GM19099 (cell line): Measurements from ENCODE around the gene RNF11.

ENCODE experiments used
- POLR2A ChIP-seq: IDR thresholded peaks from 3 replicates; pipeline ENCODE4 v1.6.1; 2011; ENCODE audit warnings: low read depth; ENCODE audit not compliant: insufficient read length; ENCODE audit errors: extremely low read depth

Gene RNF11

DNA sequence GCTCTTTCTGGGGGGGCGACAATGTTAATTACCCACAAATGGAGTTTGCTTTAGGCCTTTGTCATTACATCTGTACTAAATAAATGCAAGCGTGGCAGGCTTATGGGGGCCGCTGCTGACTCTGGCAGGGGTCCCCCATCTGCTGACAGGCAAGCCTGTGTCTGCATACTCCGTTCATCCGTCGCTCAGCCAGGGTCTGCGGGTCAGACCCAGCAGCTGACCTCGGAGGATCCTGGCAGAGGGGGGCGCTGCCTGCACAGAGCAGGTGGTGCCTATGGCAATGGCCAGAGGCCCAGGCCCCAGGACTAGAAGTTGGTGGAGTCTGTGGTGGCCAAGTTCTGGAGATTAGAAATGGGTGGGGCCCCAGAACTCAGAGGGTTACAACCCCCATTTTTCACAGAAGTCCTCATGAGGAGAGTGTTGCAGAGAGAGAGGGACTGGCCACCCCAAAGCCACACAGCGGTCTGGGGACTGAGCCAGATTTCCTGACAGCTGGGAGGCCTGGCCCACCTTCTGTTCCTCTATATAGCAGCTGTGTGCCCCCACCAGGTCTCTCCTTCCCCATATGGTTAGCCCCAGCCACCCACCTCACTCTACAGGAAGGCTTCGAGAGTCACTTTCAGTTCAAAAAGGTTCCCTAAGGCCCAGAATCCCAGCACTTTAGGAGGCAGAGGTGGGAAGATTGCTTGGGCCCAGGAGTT is 63.3 kb downstream of the RNF11 start:
- TF ChIP-seq POLR2A, result no peak

DNA sequence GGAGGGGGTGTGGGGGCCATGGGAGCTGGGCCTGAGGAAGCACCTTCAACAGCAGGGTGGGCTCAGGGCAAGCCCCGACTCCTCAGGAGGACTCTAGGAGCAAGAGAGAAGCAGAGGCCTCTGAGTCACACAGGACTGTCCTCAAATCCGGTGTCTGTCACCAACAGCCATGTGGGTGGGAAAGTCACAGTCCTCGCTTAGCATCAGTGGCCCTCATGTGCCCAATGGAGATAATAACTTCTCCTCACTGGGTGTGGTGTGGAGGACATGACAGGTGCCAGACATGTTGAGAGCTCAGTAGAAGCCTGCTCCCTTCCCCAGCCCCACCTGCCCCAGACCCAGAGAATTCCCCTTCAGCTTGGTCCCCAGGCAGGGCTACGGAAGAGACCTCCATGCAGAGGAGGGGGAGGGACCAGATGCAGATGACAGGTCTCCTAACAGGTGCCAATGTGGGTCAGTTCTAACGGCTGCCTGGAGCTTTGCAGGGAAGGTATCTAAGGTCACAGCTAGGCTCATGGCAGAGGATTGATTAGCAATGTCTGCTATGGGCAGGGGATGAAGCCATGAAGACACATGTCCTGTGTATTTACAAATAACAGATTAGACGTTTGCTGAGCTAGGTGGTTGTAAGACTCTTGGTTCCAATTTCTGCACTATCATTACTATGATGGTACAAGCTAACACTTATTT is 64.1 kb downstream of the RNF11 start:
- no peak for TF ChIP-seq POLR2A

DNA sequence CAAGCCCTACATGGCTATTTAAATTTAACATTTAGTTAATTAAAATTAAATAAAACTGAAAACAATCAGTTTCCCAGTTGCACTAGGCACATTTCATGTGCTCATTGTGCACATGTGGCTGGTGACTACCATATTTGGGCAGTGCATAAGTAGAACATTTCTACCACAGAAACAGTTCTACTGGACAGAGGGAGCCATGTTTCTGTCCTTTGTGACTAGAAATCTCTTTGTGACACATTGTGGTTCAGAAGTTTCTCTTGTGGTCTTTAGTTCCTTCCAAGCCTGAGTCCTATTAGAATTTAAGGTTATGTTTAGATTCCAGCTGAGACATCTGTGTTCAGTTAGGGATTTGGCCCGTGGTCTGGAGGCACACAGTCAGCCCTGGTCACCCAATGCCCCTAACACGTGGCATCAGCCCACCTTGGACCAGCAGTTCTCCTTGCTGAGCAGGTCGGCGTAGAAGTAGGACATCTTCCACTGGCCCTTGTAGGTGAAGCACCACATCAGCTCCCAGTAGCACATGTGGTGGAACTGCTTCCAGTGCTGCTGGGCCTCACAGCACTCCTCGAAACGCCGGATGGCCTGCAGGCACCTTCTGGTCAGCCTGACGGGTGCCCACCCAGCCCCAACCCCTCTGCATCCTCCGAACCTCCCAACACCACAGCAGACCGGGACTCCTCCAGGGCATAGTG is 65.2 kb downstream of the RNF11 start:
- TF ChIP-seq POLR2A, result no peak

DNA sequence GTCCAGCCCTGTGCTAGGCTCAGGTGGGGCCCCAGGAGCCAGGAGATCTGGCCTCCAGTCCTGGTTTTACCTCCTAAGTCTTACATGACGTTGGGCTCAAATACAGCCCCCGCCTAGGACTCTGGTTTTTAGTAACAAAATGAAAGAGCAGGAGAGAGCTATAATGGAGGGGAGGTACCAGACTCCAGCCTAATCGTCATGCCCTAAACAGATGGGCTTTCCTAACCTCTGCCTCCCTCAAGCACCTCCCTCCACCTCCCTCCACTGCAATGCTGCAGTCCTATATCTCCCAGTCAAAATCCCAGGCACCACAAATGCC is 65.7 kb downstream of the RNF11 start:
- no peak for TF ChIP-seq POLR2A

DNA sequence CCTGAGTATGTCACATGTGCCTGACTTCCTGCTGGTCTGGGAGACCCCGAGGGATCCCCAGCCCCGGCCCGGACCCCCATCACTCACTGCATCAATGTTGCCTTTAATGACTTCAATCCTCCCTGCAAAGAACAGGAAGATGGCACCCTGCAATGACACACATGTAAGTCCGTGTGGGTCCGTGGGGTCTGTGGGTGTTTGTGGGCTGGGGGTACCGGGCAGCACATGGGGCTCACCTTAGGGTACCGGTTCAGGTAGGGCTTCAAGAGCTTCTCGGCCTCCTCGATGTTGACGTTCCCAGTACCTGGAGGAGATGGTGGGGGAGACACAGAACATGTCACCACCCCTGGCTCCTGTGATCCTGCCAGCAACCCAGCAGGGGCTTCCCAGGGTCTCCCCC is 66.2 kb downstream of the RNF11 start:
- TF ChIP-seq POLR2A, result no peak

DNA sequence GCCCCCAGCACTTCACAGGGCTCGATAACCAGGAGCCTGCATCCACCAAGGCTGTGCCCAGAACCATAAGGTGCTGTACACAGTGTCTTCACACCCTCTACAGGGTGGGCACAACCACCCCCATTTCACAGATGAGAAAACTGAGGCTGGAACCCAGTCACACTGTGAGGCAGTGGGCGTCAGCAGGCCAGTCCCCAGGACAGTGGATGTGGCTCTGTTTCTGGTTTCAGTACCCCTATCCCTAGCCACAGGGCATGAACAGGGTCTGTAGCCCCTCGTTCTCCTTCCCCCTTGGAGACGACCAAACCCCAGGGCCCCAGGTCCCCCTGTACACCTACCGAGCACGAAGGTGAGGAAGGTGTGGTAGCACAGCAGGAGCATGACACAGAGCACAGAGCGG is 66.7 kb downstream of the RNF11 start:
- no peak for TF ChIP-seq POLR2A

DNA sequence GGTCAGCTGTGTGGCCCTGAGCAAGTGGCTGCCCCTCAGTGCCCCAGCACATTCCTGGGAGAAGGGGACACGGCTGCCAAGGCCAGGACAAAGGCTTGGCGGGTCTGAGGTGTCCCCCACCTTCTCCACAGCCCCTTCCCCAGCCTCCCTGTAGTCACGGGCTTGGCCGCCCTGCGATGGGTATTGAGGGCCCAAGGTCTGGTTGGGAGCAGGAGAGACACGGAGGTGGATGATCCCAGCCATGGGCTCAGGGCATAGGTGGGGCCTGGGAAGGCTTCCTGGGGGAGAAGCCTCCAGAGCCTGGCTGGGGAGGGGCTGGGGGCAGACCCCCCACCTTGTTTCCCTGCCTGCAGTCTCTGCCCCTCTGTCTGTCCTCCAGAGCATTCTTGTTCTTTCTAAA is 67.2 kb downstream of the RNF11 start:
- no peak for TF ChIP-seq POLR2A

DNA sequence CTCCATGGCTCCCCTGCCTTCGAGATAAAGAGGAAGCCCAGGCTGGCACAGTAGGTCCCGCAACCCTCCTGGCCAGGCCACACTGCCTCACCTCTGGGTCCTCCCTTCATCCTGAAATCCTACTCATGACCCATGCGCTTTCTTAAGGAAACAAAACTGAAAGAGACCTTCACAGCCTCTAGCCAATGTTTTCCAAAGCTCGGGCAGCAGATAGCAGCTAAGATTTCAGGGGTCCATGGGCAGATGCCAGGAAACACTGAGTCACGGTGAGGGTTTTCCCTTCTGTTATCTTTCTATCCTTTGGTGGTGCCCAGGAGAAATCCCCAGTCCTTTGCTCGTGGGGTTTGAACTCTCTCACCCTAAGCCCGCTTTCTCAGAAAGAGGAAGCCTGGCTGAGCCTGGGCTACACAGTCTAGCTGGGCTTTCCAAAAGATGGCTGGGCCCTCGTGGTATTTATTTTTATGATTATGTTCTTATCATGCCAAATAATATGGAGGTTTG is 67.7 kb downstream of the RNF11 start:
- no peak for TF ChIP-seq POLR2A

DNA sequence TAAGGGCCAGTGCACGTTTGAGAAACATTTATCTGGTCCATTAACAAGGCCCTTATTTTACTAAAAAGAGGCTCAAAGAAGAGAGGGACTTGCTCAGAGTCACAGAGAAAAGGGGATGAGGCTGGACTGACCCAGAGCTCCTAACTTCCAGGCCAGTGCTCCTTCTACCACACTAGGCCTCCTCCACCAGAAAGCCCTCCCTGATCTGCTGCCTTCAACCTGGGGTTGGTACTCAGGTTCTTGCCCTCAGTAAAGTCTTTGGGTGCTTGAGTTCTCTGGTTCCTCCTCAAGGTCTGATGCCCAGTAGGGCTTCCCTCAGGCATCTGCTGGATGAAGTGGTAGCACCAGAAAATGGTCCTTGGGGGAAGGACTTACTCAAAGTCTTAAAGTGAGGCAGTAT is 68.3 kb downstream of the RNF11 start:
- no peak for TF ChIP-seq POLR2A

DNA sequence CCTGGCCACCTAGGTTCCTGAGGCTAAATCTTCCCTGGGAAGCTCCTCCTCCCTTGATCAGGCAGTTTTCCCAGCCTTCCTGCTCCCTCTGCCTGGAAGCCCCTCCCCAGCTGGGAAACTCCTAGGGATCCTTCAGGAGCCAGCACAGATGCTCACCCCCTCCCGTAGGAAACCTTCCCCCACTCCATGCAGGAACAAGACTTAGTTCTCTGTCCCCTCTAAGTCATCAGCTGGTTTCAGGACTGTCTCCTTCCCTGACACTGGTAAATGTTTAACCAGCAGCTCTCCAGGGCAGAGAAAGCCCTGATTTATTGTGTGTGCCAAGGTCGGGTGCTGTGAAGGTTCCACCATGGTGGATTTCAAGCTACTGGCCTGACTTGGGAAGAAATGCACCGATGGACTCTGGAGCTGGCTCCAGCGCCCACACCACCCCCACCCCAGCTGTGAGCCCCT is 69.3 kb downstream of the RNF11 start:
- no peak for TF ChIP-seq POLR2A

DNA sequence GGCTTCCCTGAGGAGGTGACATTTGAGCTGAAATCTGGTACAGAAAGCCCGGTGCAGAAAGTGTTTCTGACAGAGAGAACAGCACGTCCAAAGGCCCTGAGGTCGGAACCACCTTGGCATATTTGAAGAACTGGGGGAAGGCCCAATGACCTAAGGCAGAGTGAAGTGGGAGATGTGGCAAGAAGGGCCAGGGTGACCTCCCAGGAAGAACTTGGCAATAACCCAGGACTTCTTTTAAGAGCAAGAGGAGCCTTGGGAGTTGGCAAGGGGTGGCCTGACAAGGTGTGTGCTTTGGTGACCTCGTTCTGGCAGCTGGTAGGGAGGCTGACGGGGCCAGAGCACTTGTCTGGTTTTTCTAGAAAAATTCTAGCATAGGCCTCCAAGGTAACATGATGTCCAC is 70.9 kb downstream of the RNF11 start:
- no peak for TF ChIP-seq POLR2A

DNA sequence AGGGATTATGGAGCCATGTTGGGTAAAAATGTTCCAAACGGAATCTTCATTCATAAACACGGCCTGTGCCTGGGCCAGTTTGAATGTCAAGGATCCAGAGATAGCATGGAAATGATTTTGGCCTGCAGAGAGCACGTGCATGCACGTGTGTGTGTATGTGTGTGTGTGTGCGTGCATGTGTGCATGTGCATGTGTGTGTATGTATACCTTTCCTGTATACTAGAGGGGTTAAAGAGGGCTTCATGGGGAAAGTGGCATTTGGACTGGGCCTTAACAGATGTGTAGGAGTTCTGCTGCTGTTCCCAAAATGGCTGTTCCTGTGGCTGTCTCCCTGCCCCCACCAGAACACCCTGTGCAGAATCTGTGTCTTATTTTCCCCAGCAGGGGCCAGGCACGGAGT is 72.6 kb downstream of the RNF11 start:
- no peak for TF ChIP-seq POLR2A

DNA sequence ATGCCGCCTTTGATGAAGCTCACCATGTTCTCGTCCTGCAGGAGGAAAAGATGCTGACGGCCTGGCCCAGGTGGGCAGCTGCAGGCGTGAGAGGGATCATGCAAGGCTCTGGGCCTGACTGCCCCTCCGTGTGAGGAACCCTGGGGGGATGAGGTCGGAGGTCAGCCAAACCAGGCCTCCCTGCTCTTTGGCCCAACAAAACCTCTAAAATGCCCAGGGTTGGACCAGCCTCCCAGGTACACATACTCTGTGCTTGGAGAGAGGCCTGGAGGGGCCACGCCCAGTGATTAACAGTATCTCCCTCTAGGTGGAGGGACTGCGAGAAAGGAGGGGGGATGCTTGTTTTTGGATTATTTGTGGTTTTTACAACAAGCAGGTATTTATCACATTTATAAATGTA is 73.2 kb downstream of the RNF11 start:
- no peak for TF ChIP-seq POLR2A

DNA sequence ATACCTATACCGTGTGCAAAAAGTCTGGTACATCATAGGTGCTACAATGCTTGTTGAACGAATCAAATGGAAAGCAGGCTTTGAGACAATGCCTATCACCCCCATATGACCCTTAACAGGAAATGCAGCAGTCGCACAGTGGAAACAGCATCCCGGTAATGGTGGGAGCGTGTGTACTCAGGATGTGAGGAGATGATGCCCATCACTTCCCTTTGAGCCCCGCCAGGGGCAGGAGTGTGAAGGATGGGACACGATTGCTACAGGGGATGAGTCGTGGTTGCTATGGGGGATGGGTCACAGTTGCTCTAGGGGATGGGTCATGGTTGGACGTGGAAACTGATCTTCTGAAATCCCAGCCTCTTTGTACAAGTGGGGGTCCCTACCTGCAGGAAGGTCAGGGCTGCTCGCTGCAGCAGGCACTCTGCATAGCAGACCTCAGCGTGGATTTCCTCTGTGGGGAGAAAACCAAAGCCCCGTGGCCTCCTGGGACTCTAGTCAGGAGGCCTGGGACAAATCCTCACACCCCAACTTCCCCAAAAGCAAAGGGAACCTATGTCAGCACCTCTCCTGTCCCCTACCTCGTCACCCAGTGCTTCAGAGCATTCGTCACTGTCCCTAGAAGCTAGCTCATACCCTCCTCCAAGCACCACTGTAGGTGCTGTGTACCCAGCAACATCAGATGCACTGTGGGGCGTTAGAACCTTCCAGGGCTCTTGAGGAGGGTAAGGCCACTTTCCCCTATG is 75.0 kb downstream of the RNF11 start:
- TF ChIP-seq POLR2A, result no peak

DNA sequence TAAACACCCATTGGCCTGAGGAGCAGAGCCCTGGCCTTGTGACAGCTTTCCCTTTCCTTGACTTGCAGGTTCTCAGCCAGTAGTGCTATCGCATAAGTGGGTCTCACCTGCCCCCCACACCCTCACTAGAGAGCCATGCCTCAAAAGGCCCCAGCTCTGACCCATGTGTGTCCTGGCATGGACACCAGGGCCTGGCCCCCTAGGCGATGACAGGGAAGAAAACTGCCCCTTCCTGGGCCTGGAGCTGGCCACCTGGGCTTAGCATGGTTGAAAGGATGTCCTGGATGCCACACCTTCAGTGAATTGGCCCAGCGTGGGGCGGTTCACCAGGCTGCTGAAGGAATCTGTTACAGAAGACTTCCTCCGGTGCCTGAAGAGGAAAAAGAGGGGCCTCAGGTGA is 75.8 kb downstream of the RNF11 start:
- TF ChIP-seq POLR2A, result no peak
